AG04449 (cell line): ENCODE data around the gene NMU.

Source experiments
- CTCF ChIA-PET: fragments of 350-600 bp; formaldehyde crosslinking; extraction: SDS; loops from one replicate; lab custom pipeline; 2021; ENCODE audit warnings: antibody characterized with exemption; lab: Yijun Ruan, JAX
- POLR2A ChIA-PET: fragments of 400-600, 350-600 bp; formaldehyde crosslinking; extraction: SDS; loops from one replicate; lab custom pipeline; 2020; ENCODE audit warnings: antibody characterized with exemption, inconsistent platforms; lab: Yijun Ruan, JAX
- DNase-seq: peaks from one replicate; pipeline ENCODE4 v3.0.0-alpha.2; 2010; ENCODE audit warnings: low read depth, low spot score
- H3K4me3 ChIP-seq: 2 replicates; pipeline ENCODE4 v1.5.1; 2011; ENCODE audit warnings: low read depth, mild to moderate bottlenecking, control low read depth, low read length
- TF ChIP-seq, protein P1 (sequence below): IDR thresholded peaks from one replicate; pipeline ENCODE4 v1.5.1; 2011; ENCODE audit warnings: mild to moderate bottlenecking, moderate library complexity, low read length, control low read depth, inconsistent platforms; ENCODE audit not compliant: insufficient read depth; ENCODE audit errors: missing control alignments

Gene NMU

DNA sequence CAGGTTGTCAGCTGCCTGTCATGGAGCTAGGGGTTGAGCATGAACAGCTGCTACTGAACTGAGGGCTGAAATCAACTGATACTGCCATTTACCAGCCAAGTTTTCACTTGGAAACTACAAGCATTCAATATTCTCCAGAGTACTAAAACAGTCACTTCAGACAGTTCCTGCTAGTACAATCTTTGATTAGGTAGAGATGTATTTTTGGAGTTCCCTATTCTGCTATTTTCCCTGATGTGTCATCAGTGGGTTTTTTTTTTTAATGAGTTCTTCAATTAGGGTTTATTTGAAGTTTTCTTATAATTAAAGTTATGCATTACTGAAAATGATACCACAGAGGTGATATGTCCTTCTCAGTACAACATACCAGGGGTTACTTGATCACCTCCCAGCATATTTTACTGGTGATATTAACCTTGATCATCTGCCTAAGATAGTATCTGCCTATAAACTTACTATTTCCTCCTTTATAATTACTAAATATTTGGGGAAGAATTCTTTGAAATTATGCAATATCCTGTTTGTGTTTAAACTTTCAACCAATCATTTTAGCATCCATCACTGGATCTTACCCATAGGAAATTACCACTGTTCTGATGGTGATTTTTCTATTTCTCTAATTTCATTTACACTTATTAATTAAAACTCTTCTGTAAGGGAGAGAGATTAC, 57.6 kb downstream of the NMU start:
- DNase-seq, result no peak
- CTCF ChIA-PET, result no interaction called here
- H3K4me3 ChIP-seq, result no peak overlapping the region
- POLR2A ChIA-PET, result no interaction called here
- TF ChIP-seq, protein P1, sequence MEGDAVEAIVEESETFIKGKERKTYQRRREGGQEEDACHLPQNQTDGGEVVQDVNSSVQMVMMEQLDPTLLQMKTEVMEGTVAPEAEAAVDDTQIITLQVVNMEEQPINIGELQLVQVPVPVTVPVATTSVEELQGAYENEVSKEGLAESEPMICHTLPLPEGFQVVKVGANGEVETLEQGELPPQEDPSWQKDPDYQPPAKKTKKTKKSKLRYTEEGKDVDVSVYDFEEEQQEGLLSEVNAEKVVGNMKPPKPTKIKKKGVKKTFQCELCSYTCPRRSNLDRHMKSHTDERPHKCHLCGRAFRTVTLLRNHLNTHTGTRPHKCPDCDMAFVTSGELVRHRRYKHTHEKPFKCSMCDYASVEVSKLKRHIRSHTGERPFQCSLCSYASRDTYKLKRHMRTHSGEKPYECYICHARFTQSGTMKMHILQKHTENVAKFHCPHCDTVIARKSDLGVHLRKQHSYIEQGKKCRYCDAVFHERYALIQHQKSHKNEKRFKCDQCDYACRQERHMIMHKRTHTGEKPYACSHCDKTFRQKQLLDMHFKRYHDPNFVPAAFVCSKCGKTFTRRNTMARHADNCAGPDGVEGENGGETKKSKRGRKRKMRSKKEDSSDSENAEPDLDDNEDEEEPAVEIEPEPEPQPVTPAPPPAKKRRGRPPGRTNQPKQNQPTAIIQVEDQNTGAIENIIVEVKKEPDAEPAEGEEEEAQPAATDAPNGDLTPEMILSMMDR, result no peak

DNA sequence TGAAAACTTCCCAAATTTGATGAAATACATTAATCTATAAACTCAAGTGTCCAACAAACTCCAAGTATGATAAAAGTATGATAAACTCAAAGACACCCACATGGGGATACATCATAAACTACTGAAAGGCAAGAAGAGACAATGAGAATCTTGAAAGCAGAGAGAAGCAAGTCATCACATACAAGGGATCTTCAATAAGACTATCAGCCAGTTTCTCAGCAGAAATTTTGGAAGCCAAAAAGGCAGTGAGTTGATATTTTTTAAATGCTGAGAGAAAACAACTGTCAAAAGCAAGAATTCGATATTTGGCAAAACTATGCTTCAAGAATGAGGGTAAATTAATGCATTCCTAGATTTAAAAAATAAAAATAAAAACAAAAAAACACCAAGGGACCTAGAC, 60.6 kb downstream of the NMU start:
- TF ChIP-seq, protein P1, result no peak
- ChIA-PET CTCF (no interaction called here), POLR2A (no interaction called here)
- DNase-seq, result no peak
- H3K4me3 ChIP-seq, result no peak overlapping the region

DNA sequence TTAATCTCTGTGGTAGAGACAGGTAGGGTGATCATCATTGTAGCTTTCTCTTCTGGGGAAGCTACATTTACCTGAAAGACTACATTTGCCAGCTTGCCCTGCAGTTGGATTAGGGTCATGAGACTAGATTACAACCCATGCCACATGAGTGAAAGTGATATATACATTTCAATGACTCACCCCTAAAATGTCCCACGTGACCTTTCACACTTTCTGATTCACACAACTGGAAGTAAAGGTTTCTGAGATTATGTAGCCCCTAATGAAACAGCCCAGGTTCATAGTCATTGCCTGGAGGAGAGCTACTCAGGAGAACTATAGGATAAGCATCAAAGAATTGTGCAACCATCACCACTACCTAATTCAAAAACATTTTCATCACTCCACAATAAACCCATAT, 61.8 kb downstream of the NMU start:
- CTCF ChIA-PET, result no interaction called here
- no peak overlapping the region for H3K4me3 ChIP-seq
- POLR2A ChIA-PET, result no interaction called here
- no peak for DNase-seq
- TF ChIP-seq, protein P1, result no peak

DNA sequence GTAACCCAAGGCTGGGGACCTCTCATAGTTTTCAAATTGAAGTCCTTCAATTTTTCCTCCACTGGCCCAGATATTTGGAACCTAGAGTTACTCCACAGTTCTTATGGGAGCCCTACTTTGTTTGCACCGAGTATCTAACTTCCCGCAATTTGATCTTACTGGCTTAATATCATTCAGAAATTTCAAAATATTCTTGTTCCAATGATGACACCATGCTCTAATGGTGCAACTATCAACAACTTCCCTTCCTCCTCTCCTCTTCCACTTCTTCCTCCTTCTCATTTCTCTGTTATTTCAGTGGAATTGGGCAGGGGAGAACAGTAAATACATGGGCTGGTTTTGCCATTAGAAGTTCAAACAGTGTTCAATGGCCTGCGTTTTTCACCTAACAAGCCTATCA, 64.3 kb downstream of the NMU start:
- POLR2A ChIA-PET, result no interaction called here
- TF ChIP-seq, protein P1, result no peak
- CTCF ChIA-PET, result no interaction called here
- no peak overlapping the region for H3K4me3 ChIP-seq
- DNase-seq, result no peak

DNA sequence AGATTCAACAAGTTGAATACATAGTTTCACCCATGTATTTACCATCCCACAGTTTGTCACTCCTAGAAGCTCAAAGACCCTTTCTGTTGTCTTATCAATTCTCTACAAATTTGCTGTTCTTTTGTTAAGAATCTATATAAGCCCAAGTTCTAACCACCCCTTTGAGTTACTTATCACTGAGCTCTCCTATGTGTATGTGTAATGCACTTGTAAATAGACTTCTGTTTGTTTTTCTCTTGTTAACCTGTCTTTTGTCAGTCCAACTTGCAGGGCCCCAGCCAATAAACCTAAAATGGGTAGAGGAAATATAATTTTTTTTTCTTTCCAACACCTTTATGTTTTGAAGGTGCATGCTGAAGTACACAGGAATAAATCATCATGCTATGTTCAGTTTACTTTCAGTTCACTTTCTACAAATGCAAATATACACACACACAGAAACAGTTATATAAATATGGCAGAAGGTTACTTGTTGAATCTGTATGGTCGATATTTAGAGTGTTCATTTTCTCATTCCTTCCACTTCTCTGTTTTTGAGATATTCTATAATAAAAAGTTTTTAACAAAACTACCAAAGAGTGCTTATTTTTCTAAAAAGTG, 67.1 kb downstream of the NMU start:
- H3K4me3 ChIP-seq, result no peak overlapping the region
- POLR2A ChIA-PET, result no interaction called here
- TF ChIP-seq, protein P1, result no peak
- CTCF ChIA-PET, result interaction anchor here (1.0 to 1.4 kb wide), 2 partner anchors 11 to 168 kb away, joined by 3 to 4 read pairs; no protein-coding TSS in a partner anchor
- no peak for DNase-seq

DNA sequence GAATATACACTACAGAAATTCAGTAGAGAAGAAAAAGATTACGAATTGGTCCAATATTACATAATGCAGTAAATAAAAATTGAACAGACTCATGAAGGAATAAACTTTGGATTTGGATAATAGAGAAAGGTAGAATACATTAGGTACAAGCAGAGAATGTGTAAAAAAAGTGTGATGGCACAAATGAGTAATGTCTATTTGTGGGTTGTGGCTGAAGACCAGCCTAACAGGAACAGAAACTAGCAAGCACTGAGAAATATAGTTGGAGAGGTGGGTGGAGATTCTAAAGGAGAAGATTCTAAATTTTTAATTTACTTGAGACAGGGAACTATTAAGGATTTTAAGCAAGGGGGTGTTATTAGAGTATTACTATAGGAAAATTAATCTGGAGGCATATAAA, 74.2 kb downstream of the NMU start:
- H3K4me3 ChIP-seq, result no peak overlapping the region
- POLR2A ChIA-PET, result no interaction called here
- TF ChIP-seq, protein P1, result no peak
- CTCF ChIA-PET, result interaction anchor here (1.1 kb wide), 1 partner anchor 591 kb away, joined by 3 read pairs; no protein-coding TSS in a partner anchor
- DNase-seq, result no peak
